Fibroblast of skin of right quadriceps (primary cell): ENCODE measurements around the gene IL12RB1.

Experiments
- DNase-seq: peaks from one replicate; pipeline ENCODE4 v3.0.0-alpha.2; 2013

Gene IL12RB1

DNA sequence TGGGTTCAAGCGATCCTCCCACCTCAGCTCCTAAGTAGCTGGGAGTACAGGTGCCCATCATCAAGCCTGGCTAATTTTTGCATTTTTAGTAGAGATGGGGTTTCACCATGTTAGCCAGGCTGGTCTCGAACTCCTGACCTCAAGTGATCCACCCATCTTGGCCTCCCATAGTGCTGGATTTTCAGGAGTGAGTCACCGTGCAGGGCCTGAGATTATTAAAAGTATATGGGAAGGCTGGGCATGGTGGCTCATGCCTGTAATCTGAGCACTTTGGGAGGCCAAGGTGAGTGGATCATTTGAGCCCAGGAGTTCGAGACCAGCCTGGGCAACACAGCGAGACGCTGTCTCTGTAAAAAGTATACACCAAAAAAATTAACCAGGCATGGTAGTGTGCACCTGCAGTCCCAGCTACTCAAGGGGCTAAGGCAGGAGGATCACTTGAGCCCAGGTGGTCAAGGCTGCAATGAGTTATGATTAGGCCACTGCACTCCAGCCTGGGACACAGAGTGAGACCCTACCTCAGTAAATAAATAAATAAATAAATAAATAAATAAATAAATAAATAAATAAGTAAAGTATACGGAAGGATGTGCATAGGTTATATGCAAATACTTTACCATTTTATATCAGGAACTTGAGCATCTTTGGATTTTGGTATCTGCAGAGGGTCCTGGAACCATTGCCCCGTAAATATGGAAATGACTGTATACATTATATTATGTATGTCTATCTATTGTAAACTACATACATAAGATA is 854 bp downstream of the IL12RB1 start:
- DNase-seq: no peak

DNA sequence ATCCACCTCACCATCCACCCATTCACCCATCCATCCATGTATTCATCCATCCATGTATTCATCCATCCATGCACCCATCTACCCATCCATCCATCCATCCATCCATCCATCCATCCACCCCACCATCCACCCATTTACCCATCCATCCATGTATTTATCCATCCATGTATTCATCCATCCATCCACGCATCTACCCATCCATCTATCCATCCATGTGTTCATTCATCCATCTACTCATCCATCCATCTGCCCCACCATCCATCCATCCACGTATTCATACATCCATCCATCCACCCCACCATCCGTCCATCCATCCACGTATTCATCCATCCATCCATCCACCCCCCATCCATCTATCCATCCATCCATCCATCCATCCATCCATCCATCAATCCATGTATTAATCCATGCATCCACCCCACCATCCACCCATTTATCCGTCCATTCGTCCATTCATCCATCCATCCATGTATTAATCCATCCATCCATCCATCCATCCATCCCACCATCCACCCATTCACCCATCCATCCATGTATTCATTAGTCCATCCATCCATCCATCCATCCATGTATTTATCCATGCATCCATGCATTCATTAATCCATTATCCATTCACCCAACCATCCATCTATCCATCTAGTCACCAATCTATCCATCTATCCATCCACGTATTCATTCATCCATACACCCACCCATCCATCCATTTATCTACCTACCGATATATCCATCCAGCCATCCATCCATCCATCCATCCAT is 2.6 kb downstream of the IL12RB1 start:
- DNase-seq: no peak

DNA sequence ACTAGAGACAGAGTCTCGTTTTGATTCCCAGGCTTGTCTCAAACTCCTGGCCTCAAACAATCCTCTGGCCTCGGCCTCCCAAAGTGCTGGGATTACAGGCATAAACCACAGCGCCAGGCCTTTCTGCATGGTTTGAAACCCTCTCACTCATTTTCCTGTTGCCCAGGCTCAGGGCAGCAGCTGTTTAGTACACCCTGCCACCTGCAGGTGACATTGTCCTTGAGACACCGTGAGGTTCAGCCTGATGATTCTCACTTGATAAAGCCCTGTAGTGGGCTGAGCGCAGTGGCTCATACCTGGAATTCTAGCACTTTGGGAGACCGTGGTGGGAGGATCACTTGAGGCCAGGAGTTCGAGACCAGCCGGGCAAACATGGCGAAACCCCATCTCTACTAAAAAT is 12.5 kb downstream of the IL12RB1 start:
- DNase-seq: no peak

DNA sequence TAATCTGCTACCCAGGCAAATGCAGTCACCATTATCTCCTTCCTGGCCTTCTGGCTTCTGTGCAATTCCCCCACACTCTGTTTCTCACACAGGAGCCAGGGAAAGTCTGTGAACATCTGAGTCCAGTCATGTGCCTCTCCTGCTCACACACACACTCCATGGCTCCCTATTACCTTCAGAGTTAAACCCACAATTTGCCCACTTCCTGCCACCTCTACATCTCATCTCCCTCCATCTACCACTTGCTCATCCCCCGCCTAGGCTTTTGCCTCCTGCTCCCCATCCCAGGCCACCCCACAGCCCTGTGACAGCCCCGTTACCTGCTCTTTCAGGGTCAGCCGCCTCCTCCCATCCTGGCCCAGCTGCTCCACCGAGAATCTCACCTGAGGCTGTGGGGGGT is 13.5 kb downstream of the IL12RB1 start:
- no peak for DNase-seq

DNA sequence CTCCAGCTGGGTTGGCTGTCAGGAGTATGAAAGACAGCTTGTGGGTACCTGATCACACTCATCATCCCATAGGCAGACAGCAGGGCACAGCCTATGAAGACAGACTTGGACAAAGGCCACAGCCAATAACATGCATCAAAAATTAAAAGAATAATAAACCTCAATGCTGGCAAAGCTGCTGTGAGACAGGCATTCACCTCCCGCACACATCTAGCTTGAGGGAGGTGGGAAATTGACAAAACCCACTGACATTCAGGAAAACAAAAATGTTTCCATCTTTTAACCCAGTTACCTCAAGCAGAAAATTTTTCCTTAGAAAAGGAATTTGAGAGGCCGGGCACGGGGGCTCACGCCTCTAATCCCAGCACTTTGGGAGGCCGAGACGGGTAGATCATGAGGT is 14.4 kb downstream of the IL12RB1 start:
- DNase-seq: no peak

DNA sequence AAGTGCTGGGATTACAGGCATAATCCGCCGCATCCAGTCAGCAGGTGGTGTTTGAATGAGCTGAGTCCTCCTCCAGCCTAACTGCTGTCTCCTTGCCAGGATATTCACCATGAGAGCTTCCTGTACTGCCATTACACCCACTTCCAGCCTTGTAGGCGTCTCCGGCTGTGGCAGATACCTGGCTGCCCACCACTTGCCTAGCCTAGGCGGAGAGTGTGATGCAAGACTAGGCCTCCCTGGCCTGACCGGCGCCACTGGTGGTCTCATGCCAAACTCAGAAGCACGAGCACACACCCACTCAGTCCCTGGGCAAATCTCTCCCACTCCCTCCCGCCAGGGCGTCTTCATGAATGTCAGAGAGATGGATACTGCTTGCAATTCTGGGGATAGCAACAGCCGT is 16.6 kb downstream of the IL12RB1 start:
- no peak for DNase-seq

DNA sequence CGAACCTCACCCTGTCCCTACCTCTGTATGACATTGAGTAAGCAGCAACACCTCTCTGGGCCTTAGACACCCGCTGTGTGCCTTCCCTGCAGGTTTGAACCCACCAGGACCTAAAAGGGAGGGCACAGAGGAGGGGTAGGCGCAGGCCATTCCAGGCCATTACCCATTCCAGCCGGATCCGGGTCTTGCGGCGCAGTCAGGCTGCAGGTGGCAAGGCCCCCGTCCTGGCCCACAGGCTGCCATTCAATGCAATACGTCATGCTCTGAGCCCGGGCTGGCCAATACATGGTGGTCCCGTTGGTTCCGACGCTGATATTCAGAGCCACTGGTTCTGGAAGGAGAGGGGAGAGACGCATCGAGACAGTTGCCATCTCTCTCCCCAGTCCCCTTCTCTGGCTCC is 17.4 kb downstream of the IL12RB1 start:
- no peak for DNase-seq

DNA sequence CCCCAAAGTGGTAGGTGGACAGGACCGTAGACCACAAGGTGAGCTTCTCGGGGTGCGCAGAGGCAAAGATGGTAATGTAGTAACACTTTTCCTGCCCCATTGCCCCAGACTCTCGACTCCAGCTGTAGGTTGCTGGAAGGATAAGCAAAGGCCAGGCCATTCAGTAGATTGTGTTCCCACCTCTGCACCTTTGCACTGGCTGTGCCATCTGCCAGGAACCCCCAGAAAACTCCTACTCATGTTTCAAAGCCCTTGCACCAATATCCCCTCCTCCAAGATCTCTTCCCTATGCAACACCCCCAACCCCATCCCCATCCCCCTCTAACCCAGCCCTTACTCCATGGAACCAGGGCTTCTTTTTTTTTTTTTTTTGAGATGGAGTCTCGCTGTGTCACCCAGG is 18.3 kb downstream of the IL12RB1 start:
- no peak for DNase-seq

DNA sequence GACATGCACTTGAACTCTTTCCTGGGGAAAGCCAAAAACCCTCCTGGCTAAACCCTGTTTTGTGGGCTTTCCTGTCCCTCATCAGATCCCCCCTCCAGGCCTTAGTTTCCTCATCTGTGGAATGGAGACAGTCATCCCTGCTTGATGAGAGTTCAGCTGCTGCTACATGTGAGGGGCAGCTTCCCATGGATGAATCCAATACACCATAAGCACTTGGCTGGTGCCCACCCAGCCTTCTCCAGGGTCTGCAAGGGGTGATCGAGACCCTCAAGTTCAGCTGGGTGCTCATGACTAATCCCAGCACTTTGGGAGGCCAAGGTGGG is 21.6 kb downstream of the IL12RB1 start:
- DNase-seq: no peak

DNA sequence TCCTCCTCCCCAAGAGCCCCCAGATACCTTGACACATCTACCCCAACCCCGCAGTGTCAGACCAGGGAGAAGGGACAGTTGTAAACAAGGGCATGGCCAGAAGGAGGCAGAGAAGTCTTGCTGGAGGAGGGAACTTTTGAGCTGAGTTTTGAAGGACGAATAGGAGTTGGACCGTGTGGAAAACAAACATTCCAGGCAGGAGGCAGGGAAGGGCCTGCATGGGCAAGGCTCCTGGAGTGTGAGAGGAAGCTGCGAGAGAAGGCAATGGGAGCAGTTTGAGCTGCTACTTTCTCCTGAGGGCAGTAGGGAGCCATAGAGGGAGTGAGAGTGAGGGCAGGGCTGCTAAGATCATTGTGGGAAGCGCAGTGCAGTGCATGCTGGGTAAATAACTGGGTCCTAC is 23.3 kb downstream of the IL12RB1 start:
- no peak for DNase-seq

DNA sequence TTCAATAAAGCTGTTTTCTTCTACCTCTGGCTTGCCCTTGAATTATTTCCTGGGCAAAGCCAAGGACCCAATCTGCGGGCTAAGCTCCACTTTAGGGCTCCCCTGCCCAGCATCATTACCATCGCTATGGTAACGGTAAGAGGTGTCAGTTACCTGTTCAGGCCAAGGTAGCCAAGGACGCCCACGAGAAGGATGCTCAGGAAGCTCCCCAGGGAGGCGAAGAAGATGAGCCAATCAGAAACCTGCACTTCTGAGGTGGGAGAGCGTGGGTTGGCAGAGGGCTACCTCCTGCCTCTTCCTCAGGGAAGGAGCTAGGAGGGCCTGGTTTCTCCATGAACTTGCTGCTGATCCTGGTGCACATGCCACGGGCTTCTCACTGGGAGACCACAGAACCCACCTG is 24.7 kb downstream of the IL12RB1 start:
- DNase-seq: no peak

DNA sequence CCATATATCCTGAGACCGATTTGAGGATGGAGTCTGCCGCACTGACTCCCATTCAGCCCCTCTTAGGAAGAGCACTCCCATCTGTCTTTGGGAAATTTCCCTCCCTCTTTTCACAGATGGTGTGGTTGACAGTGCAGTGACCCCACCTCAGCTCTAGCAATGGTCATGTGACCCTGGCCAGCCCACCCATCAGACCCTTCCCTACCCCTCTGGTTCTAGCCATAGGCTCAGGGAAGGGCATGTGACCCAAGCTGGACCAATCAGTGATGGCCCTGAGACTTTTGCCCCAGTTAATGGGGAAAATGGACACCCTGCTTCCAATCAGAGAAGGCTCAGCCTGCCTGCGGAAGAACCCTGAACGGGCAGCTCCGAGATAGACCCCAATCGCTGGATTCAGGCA is 26.3 kb downstream of the IL12RB1 start:
- no peak for DNase-seq

DNA sequence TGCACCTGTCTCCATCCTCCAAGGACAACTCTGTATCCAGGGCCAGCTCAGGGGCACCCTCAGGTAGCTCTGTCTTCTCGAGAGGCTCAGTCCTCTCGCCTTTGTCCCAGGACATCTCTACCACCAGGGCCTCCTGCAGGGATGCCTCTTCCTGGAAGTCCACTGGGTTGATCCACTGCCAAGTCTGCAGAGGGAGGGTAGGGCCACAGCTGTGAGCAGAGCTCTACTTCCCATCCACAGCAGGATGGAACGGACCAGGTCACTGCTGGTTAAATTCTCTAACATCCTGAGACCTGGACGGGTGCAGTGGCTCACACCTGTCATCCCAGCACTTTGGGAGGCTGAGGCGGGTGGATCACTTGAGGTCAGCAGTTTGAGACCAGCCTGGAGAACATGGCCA is 26.8 kb downstream of the IL12RB1 start:
- DNase-seq: no peak

DNA sequence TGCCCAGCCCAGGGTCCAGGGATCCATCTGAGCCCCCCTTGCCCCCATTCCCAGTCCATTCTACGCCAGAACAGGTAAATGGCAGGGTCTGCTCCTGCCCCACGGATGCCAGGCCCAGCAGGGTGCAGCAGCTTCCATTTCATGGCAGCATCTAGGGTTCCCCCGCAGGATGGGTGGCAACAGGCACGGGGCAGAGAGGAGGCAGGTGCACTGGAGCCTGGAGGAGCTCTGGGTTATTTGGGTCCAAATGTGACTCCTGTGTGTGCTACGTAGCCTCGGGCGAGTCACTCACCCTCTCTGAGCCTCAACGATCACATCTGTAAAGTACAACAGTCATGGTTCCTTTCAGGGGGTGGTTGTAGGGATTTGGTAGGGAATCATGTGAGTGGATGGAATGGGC is 27.4 kb downstream of the IL12RB1 start:
- no peak for DNase-seq

DNA sequence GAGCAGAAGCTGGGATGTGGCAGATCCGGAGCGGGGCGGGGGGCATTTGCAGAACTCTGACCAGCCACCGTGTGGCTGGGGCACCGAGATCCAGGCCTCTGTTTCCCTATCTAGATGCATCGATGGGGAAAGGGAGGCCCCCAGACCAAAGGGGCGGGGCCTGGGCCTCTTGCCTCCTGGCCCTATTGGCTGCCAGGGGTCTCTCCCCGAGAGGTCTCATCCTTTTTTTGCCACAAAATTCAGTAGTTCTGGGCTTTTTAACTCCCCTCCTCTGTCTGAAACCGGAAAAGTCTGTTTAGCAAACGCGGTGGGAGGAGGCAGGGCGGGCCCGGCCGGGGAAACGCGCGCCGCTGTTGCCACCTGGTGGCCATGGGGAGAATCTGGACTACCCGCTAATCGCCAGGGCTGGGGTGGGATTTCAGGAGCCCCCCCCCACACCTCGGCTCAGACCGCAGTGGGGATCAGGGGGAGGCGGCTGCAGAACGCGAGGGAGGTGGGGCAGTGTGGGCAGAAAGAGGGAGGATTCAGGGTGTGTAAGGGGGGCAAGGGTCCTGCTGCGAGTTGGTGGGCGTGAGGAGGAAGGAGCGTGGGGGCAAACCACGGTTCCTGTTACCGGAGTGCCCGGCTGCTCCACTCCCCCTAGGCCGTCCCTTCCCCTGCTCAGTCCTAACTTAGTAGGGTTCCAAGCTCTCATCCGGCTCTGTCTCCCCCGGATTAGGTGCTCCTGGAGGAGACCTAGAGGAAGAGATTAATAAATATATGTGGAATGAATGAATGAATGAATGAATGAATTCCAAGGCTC is 28.3 kb downstream of the IL12RB1 start:
- peak; percentile 77 for DNase-seq

DNA sequence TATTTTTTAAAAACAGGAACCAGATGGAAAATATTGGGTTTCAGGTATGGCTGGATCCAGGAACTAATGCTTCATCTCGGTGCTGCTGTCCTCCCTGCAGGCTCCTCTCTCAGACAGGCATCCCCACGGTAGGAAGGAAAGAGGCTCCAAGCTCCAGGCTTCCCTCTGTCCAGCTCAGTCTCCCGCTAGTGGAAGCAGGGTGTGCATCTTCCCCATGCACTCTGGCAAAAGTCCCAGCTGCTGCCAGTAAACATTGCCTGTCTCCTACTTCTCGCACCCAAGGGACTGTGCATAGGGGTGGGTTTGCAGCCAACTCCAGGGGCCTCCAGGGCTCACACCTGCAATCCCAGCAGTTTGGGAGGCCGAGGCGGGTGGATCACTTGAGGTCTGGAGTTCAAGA is 29.2 kb downstream of the IL12RB1 start:
- DNase-seq: no peak

DNA sequence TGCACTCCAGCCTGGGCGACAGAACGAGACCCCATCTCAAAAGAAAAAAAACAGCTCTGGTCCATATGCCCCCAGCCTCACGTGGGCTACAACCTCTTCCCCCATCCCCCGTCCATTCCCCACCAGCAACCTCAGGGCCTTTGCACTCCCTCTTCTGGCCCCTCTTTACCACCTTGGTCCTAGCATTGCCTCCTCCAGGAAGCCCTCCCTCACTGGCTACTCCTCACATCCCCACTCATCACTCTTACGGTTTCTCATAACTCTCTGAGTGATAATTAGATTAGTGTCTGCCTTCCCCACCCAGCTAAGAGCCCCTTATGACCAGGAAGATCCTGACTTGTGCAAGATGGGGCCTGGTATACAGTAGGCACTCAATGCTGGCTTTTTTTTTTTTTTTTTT is 30.8 kb downstream of the IL12RB1 start:
- no peak for DNase-seq

DNA sequence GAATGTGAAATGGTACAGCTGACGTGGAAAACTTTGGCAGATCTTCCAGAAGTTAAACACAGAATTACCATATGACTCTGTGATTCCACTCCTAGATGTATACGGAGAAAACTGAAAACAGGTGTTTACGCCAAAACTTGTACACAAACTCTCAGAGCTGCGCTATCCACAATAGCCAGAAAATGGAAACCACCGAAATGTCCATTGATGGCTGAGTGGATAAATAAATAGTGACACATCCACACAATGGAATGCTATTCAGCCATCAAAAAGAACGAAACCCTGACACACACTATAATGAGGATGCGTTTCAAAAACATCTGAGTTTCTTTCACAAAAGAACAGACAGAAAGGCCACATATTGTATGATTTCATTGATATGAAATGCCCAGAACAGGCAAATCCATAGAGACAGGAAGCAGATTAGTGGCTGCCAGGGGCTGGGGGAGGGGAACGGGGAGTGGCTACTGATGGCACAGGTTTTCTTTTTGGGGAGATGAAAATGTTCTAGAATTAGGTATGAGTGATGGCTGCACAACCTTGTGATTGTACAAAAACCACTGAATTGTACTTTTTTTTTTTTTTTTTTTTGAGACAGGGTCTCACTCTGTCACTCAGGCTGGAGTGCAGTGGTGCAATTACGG is 33.0 kb downstream of the IL12RB1 start:
- peak; percentile 64 for DNase-seq

DNA sequence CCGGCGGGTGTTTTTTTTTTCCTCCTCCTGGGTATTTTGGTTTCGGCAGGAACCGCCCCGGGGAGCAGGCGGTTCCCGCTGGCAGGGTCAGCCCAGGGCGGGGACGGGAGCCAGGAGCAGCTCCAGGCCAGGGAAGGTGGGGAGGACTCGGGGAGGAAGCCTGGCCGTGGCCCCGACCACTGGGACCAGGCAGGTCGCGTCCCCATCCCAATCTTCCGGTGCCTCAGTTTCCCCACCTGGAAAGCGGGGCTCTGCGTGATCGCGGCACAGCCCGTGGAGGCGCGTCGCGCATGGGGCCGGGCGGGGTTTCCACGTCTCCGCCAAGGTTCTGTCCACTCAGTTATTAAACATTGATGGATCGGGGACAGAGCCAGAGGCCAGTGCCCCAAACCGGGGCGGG is 34.8 kb downstream of the IL12RB1 start:
- DNase-seq: no peak

DNA sequence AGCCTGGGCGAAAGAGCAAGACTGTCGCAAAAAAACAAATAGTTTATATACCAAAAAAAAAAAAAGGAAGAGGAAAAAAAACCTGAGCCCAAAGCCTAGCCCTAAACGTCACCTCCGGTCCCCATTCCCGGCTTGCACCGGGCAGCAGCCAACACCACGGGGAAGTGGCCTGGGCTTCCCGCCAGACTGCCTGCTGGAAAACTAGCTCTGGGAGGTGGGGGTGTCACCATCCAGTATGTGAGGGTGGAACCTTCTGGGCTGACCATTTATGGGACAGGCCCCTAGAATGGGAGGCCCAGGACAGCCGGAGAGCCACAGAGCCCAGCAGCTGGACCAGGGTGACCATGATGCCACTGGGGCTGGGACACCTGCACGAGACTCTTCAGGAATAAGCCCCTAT is 37.3 kb downstream of the IL12RB1 start:
- DNase-seq: no peak

DNA sequence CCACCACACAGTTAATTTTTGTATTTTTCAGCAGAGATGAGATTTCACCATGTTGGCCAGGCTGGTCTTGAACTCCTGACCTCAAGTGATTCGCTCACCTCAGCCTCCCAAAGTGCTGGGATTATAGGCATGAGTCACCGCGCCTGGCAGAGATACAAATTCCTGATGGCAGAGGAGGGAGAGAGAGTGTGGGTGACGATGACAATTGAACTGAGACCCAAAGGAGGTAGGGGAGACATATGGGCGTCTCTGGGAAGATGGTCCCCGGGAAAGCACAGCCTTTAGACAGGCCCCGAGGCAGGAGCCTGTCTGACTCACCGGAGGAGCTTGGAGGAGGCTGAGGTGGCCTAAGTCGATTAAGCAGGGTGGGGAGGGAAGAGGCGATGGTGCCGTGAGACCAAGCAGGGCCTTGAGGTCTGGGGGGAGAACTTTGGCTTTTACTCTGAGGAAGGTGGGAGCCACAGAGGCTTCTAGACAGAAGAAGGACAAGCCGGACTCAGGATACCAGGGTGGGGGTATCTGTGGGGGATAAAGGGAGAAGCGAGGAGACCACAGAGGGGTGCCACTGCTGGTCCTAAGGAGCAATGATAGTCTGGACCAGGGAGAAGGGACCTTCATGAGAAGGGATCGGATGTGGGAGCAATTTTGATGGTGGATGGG is 40.5 kb downstream of the IL12RB1 start:
- DNase-seq: peak; percentile 93

DNA sequence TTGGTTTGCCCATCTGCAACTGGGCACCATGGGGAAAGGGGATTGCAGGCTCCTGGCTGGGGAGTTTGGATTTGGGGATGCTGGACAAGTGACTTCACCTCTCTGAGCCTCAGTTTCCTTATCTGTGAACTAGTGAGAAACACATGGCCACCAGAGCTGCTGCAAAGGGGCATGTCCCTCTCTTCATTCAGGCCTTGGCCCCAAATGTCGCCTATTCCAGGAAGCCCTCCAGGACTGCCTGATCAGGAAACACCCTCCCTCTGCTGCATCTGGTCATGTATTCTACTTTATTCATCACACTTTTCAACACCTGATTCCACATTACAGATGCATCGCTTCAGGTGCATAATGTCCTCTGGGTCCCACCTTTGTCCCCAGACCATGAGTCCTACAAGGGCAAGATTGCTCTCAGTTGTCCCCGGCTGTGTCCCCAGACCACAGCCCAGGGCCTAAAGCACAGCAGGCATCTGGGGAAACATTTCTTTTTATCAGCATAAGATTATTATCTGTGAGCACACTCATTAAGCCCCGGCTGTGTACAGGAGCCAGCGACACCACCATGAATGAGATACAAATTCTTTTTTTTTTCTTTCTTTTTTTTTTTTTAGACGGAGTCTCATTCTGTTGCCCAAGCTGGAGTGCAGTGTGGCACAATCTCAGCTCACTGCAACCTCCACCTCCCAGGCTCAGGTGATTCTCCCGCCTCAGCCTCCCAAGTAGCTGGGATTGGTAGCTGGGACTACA is 41.3 kb downstream of the IL12RB1 start:
- no peak for DNase-seq
